LoVo (cell line): ENCODE data around the gene KDELR1.

ENCODE experiments used
- DNase-seq: peaks from one replicate; pipeline ENCODE4 v3.0.0-alpha.2; 2016; ENCODE audit warnings: low spot score

The KDELR1 gene

DNA sequence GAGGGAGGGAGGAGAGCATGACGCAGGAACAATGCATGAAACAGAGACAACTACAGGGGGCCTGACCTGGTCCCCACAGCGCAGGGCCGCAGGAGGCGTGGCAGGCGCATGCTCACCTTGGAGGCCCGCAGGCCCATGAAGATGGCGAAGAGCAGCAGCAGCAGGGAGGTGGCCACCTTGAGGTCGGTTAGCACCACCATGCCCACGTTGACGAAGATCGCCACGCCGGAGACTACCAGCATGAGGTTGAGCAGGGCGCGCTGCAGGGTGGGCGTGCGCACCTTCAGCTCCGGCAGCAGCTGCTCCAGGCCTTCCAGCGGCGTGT, 49.0 kb downstream of the KDELR1 start:
- DNase-seq = no peak

DNA sequence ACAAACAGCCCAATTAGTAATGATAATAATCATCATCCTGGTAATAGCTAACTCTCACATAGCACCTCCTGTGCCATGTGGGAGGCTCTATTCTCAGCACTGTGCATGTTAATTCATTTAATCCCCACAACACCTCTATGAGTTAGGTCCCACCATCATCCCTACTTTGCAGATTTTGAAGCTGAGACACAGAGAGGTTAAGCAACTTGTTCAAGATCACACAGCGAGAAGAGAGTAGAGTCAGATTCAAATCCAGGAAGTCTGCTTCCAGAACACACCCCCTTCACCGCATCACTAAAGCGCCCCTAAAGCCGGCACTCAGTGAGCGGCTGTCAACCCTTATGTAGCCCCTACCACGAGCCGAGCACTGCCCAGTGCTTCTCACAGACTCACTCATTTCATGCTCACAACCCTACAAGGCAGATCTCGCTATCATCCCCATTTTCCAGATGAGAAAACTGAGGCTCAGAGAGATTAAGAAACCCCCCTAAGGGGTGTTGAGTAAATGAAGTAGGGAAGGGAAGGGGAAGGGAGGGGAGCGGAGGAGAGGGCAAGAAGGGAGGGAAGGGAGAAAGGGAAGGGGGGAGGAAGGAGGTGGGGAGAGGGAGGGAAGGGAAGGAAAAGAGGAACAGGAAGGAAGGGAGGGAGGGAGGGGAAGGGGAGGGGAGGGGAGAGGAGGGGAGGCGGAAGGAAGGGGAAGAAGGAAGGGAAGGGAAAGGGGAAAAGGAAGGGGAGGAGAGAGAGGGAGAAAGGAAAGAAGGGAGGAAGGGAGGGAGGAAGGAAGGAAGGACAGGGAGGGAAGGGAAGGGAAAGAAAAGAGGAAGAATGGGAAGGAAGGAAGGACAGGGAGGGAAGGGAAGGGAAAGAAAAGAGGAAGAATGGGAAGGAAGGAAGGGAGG, 49.6 kb downstream of the KDELR1 start:
- no peak for DNase-seq

GRCh38 chr19:48340995-48341394, 50.4 kb downstream of the KDELR1 start:
- no peak for DNase-seq

- DNase-seq = no peak
Observed at GRCh38 chr19:48338802-48339503, 52.4 kb downstream of the KDELR1 start.

GRCh38 chr19:48338253-48338755, 53.0 kb downstream of the KDELR1 start:
- DNase-seq = no peak

- DNase-seq = peak; percentile 77
Observed at GRCh38 chr19:48333467-48334384, 57.6 kb downstream of the KDELR1 start.

DNA sequence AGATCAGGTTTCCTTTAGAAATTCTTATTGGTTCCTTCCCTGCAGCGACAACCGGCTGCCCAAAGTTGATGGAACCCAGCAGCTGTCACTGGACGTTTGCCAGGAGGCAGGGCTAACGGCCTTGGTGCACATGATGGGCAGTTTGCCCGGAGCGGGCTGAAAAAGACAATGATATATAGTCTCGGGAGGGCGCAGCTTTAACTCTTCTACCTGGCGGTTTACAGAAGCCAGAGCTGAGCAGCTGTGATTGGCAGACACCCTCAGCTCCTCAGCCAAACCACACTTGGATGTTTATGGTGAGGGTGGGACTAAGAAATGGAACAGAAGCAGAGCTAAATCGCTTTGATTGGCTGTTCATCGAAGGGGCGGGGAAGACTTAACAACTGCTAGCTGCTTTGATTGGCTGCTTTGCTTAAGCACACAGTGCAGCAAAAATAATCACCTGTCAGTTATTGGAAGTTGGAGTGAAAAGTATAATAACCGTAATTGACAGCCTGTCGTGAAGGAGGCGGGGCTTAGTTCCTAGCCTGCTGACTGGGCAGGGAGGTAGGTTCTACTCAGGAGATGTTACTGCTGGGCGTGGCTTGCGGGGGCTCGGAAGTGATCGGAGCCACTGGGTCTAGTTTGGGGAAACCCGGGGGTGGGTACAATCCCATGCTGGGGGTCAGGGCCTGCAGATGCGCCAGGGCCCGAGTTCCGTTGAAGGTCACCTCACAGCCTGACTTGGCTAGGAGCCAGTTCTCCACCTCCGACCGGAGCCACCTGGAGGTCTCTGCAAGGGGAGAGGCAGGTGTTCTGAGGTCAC, 58.5 kb downstream of the KDELR1 start:
- peak; percentile 94 for DNase-seq
